Upper lobe of left lung (tissue), 4 donors: ENCODE data around the gene THAP2.

Experiments used
- CTCF ChIP-seq, 6 experiments: fragments of 450-650 bp in 4 of 6; fragments of 200-600 bp in 2 of 6; sonication (generic) in 2 of 6; IDR thresholded peaks; one replicate each; pipeline ENCODE4 v1.5.1; 2016 to 2019; ENCODE audit warnings: antibody characterized with exemption in 6 of 6
- POLR2A ChIP-seq, 4 donors: fragments of 450-650 bp; IDR thresholded peaks; one replicate each; pipeline ENCODE4 v1.5.1; 2016 to 2017; ENCODE audit warnings: antibody characterized with exemption in 4 of 4, mild to moderate bottlenecking in 2 of 4

- TF ChIP-seq POLR2A (IDR thresholded peaks at IDR 0.05) (no peak), CTCF (IDR thresholded peaks at IDR 0.05) (no peak)
These were observed 22.7 kb upstream of the THAP2 start for GRCh38 chr12:71641390-71641789.
